GM21723 (cell line): ENCODE measurements around the gene TGFBRAP1.

ENCODE experiments used
- ATAC-seq: cut with Tn5 transposase; IDR thresholded peaks from one replicate; pipeline ENCODE4 v1.9.1; 2021; ENCODE audit warnings: mild to moderate bottlenecking, moderate library complexity; ENCODE audit not compliant: unreplicated experiment

The TGFBRAP1 gene

GRCh38 chr2:105241443-105241842, 88.1 kb downstream of the TGFBRAP1 start, which contains the start of gene GPR45:
Gene GPR45, plus strand, starts transcription at chr2:105241743. Its CDS starts 116 bp downstream, at chr2:105241859.
- ATAC-seq: no peak

DNA sequence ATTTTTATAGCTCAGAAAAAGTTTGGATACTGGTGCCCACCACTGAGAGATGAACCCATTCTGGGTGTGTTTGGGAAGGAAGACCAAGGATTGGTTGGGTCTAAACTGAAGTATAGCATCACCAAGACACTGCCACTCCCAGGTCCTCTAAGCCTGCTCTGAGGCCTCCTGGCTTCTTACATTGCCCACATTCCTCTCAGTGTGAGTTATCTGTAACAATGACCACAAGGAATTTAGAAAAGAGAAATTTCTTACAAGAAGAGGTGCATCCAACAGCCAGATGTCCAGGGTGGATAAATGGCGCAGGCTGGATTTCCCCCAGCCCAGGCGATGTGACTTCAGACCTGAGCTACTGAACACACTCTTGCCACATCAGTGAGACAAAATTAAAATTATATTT, 89.6 kb downstream of the TGFBRAP1 start:
- no peak for ATAC-seq

DNA sequence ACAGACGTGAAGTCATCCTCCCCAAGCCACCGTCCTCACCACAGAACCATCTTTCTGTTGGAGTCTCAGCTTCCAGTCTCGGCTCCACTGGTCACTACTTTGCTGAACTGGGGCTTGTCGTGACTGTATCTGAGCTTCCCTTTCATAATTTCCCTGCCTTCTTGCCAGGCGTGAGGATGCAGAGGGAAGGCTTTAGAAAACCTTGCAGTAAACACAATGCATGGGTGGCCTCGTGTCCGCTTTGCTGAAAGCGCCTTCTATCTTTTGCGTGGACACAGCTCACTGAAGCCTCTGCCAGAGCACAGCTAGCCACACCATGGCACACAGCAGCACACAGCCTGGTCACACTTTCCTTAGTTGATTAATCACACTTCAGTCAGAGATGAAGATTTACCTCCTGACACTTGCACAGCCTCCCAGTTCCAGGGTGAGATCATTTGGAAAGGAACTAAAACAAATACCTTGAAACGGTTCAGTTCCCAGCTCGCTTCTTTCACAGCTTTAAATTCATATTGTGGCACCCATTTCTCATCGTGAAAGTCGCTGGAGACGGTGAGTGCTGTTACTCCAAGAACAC, 90.8 kb downstream of the TGFBRAP1 start:
- no peak for ATAC-seq

DNA sequence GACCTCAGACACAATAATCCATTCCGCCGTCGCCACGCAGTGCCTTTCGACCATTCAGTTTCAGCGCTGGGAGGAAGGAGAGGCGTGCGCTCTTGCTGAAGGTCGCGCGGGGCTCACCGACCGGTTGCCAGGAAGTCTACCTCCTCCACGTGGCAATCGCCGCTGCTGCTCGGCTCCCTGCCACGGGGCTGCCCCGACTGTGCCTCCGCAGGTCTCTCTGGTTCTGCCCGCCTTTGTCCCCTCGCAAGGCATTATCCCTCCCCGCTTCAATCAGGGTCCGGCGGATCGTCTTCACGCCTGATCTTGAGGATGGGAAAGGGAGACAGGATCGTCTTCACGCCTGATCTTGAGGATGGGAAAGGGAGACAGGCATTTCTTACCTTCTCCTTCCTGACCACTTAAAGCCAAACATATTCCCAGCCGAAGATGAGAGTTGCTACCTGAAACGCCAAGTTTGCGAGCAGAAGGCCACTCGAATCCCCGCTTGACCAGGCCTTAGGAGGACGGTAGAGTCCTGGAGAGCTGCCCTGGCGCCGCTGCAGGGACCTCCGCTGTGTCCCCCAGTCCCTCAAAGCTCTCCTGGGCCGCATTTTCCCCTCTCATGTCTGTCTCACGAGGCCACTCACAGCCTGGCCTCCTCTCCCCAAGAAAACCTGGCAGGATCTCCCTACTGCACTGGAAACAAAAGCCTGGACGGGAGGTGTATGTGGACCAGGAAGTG, 92.3 kb downstream of the TGFBRAP1 start:
- ATAC-seq: no peak

- no peak for ATAC-seq
These were observed 93.5 kb downstream of the TGFBRAP1 start for GRCh38 chr2:105236060-105236424.

DNA sequence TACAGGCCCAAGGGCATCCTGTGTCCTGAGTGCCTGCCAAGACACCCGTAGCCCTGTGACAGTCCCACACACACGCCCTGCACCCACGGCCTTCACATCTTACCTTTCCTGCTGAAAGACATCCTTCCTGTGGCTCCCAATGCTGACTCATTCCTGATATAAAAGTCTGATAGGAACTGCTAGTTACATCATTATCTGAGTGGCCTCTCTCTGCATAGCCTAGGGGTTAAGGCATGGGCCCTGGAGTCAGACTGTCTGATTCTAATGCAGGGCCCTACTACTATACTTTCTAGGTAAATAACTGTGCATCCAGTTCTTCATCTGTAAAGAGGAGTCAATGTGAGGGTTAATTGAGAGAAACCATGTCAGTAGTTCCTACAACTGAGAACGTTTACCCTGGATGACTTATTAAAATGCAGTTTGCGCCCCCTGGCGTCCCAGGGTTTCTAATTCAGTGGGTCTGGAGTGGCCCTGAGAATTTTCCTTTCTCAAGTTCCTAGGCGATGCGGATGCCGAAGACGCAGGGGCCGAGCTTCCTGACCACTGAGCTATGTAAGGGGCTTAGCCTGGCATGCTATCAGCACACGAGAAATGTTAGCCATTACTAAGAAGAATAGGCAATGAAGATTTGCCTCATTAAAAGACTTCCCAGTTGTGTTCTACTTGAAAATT, 94.0 kb downstream of the TGFBRAP1 start:
- peak; percentile 64 for ATAC-seq

- no peak for ATAC-seq
These were observed 98.3 kb downstream of the TGFBRAP1 start for GRCh38 chr2:105231232-105231619.

DNA sequence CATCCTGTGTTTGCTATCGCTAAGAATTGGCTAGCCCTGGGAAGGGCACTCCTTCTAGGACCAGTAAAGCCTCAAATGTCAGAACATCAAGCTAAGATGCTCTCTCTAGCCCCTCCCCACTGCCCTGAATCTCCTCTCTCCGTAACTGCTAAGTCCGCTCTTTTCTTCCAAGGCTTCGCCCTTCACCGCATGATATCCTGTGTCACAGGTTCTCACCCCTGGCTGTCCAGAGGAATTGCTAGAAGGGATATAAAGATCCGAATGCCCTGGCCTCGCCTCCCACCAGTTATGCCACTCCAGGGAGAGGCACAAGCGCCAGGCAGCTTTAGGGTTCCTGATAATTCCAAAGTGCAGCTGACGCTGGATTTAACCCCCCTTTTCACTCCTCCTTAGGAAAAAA, 105.1 kb downstream of the TGFBRAP1 start:
- ATAC-seq: no peak

DNA sequence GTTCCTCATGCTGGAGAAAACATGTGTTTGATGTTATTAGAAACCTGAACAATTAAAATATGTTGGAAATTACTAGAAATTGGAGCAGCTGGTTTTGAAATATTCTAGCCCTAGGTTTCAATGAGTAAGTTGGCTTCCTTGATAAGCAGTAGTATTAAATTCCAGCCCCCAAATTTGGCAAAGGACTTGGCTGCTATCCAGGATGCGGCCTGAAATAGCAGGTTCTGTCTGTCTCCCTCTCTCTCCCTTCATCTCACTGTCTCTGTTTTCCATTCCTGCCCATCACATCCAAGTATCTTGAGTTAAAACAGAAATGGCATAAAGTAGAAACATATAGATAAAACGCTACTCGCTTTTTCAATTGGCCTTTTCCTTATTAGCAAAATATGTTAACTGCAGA, 108.9 kb downstream of the TGFBRAP1 start:
- ATAC-seq: no peak

- no peak for ATAC-seq
These were observed 113.8 kb downstream of the TGFBRAP1 start for GRCh38 chr2:105215586-105216192.
